Stimulated activated CD4-positive, alpha-beta T cell treated with anti-CD3 and anti-CD28 coated beads, Interleukin-2, amount 100 ng/mL, for 4 hours (primary cell): ENCODE measurements around the gene SUPT3H.
"Not testable (repeated sequence)": the region's sequence is repeated elsewhere in the genome, so short reads cannot be mapped to it uniquely, and the experiment has no call there.

Experiments used
- DNase-seq: peaks from one replicate; pipeline ENCODE4 v3.0.0-alpha.2; 2020; ENCODE audit warnings: low read depth

SUPT3H gene

DNA sequence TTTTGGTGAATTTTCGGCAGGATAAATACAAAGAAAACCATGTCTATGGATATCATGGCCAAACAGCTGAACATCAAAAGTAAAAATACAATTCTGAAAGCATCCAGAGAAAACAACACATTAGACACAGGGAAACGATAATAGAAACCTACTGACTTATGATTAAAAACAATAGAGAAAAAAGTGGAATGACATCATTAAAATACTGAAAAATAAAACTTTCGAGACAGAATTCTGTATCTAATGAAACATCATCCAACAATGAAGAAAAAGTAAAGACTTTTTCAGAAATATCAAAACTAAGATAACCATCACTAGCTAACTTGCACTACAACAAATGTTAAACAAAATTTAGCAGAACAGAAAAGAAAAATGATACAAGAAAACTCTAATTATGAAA, 434.2 kb downstream of the SUPT3H start:
- no peak for DNase-seq

DNA sequence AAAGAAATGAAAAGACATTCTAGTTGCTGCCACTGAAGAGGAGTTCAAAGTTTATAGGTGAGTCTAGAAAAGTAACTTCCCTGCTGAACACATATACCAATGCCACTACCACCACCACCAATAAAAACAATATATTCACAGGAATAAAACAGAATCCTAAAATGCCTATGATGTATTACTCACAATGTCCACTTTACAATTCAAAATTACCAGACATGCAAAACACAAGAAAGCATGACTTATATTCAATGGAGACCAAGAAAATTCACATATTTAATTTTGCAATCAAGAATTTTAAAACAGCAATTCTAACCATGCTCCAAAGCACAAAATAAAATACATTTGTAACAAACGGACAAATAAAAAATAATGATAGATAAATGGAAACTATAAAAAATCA, 434.9 kb downstream of the SUPT3H start:
- no peak for DNase-seq

DNA sequence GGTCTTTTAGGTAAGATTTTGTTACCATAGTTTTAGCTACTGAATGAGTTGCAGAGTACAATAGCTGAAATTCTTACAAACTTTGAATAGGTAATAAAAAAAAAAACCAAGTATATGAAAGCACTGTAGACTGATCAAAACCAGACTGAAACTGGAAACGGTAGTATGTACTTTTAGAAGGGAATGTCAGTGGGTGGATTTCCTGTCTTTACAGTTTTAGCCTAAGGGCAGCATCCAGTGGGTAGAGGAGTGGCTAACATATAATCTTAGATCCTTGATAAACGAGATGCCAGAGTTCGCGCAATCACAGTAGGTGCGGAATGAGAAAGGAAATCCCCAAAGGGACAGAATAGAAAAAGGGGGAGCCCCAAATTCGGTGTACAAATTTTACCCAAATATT, 435.5 kb downstream of the SUPT3H start:
- DNase-seq: no peak

DNA sequence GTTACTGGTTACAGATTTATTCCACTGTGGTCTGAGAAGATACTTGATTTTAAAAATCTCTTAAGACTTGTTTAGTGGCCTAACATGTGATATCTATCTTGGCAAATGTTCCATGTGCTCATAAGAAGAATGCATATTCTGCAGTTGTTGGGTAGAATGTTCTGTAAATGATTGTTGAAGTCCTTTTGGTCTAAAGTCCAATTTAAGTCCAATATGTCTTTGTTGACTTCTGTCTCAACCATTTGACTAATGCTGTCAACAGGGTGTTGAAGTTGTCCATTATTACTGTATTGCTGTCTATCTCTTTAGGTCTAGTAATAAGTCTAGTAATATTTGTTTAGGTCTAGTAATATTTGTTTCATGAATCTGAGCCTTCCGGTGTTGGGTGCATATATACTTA, 437.4 kb downstream of the SUPT3H start:
- DNase-seq: no peak

DNA sequence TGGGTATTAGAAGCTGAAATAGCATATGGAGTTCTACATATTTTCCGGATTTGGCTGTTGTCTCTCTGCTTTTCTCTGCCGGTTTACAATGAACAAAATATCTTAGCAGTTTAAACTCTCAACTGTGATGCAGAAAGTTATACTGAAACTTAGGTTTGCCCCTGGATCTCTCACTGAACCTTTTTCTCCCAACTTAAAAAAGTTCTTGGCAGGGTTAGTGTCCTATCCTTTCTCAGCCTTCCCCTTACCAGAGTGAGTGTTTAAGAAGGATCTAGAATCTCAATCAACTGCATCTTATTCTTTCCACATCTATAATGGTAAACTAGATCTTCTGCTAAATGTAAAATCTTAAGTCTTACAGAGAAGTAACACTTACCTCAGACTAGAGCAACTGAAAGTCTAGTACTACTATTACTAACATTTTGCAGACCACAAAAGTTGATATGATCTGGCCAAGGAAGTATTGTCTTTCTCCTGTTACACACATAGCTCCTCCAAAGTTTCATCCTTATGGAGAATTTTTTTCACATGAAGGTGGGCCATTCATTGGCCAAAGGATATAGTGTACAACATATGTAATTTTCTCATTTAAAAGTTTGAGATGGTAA, 441.9 kb downstream of the SUPT3H start:
- DNase-seq: no peak

DNA sequence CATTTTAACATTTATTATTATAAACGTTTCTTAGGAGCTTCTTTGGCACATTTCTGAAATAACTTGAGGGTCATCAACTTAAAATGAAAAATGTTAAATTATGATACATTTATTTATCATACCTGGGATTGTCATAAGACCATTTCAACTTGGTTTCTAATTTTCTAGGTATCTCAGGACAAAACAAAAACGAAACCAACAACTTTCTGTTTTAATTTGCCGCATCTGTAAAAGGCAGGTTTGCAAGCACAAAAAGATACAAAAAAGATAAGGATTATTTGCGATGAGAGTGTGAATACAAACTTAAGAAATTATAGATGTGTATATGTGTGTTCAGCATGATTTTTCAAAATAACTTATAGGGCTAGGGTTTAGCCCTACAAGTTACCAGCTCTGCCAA, 444.6 kb downstream of the SUPT3H start:
- DNase-seq: no peak

DNA sequence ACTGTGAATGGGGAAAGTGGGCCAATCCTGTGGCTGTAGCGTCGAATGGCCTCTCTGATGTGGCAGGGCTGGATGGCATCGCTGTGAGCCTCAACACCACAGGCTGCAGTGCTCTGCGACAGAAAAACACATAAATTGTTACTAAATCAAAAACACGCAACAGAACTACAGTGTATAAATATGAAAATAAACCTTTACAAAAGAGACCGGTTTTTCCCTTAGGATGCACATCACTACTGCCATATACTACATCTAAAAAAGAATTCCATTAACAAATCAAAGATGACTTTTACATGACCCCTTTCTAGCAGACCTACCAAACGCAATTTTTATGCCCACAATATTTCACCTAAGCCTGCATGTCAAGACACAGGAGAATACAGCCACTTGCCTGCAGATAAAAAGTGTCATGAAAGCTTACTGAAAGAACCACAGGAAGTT, 445.1 kb downstream of the SUPT3H start:
- DNase-seq: no peak

DNA sequence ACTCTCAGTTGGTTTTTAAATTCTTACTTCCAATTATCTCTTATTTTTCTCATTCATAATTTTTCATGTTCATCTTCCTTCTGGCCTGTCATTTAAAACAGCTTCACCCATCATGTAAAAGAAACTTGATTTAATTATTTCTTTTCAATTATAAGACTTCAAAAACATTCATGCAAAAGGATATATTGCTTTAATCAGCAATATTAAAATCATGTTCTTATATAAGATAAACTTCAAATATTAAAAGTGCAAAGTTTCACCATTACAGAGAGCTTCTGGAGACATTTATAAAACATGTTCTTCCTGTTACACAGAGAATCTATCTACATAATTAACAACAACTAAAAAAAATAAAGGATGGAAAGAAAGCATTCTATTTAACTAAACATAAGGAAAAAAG, 446.3 kb downstream of the SUPT3H start:
- no peak for DNase-seq

DNA sequence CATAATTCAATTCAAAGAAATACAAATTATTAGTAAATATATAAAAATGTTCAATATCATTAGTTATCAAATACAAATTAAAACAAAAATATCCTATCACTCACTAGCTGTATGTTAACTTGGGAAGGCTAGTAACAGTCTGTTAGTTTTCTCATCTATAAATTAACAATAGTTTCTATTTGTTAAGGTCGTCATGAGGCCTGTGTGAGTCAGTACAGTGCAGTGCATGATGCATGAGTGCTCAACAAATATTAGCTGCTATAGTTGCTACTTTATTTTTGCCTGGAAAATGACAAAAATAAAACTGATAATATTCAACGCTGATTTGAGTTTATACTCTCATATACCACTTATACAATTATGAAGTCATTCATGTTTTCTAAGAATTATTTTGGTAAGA, 451.2 kb downstream of the SUPT3H start:
- DNase-seq: no peak

DNA sequence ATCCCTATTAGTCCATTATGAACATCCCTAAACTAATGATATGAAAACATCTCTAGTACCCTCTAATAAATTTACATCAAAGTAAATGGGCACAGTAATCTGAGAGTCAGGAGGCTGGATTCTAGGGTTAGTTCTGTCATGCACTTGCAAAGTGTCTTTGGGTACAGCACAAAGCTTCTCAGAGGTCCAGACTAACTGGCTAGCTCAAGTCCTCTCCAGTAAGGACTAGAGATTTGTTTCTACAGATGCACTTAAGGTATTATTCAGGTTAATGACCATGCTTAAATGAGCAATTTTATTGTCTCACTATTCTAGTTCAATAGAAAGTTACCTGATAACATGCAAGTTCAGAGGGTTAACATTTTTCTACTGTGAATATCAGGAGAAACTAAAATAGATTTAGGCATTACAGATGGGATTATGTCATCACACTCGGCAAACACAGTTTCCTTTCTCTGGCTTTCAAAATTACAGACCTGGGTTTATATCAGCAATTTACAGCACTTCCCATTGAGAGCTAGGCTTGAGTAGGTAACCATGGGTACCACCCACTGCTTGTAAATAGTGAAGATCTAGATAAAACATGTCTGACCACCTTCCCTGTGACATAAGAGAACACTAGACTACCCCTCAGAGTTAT, 452.5 kb downstream of the SUPT3H start:
- DNase-seq: no peak

DNA sequence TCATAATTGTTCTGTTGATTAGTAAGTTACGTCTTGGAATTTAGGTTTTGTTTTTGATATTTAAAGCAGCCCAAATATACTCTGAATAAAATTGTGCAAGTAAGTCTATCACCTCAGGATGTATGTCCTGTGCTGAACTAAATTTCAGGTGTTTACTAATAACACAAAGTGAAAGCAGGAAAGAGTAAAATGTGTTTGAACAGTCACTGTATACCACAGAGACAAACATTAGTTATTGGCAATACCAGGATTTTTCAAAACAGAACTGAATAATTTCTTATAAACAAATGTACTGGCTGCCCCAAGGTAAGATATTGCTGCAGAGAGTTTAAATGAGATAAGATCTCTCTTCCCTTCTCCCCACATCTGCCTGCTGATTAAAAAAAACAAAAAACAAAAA, 454.3 kb downstream of the SUPT3H start:
- DNase-seq: no peak

DNA sequence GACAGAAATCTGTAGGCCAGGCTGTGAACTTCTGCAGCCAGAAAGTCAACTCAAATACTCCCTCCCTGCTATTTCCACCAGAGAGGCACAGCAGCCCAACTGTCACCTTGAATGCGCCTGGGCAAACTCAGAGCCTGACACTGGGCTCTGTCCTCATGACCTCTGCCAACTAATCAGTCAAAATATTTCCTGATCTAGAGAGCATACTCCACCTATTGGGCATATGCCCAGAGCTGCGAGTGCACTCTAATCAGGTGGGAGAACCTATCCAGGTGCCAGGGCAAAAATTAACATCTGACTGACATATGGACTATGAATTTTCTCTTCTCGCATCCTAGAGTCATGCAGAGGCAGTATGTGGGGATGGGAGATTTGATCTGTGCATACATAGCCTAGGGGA, 455.9 kb downstream of the SUPT3H start:
- no peak for DNase-seq

DNA sequence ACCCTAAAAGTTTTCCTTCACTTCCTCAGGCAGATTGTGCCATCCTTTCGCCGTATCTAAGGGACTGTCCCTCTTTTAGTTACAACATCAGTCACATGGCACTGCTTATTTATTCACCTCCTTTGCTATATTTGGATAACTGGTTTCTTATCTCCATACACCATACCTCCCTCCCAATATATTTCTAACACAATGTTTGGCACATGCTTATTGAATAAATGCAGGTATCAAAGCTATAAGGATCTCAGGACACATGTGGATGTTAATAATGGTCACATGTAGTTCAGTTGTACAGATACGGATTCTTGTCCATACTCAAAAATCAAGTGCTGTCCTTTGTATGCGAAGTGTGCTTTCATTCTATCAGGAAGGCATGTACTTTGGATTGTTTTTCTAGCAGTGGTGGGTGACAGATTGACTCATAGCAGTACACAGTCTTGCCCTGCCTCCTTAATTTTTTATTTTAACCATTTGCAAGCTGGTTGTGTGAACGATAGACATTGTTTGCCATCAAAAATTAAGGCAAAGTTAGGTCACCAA, 456.7 kb downstream of the SUPT3H start:
- DNase-seq: no peak

DNA sequence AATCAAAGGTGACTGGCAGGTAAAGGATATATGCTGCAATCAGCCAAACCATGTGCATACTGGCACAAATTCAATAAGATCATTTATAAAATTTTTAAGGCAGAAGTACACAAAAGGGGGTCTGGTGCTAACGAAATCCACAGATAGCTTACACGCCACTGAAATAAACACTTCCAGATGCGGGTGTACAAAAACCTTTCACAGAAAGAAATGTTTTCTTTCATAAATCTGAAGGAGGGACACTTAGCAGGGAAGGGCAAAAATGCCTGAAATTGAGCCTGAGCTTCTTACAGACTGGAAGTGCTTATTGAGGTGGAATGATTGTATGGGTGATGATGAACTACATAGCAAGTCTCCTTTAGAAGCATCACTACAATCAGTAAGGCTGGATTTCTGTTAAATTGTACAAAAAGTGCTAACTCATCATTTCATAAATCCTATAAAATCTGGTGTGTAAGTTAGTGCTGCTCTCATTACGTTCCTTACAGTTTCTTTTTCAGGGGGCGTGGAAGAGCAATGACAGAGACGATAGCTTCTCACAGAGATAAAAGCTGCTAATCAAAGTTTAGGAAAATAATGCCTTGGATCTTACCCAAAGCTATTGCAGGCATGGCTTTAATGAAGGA, 458.9 kb downstream of the SUPT3H start:
- no peak for DNase-seq

DNA sequence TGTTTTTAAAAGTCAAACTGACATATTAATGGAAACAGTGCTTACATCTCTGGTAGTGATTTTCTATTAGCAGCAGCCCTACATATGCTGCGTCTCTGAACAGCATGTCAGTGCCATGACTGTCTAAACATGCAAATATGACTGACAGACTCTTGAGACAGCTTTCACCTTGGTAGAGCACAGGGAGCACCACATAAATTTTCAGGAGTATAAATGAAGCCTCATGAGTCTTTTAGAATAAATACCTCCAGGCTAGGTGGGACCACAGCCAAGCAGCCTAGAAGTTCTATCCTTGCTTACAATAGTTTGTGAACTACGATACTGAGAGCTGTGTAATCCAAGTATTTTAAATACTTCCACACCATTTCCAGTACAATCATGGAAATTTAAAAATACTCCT, 460.3 kb downstream of the SUPT3H start:
- no peak for DNase-seq

DNA sequence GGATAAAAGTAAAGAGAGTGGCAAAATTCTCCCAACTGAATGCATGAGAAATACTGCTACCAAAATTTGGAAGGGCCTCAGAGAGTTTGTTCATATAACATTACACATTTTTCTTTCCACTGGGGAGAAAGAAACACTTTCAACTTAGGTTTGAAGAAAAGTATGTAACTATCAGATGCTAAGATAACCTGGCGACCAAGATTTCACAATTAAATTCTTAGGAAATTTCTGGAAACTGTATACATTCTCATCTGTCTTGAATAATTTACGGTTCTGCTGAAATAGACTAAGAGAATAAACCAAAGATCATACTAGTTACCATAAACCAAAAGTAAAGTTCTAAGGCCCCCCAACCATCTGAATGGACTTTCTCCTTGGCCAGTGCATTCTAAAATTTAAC, 462.6 kb downstream of the SUPT3H start:
- DNase-seq: no peak

DNA sequence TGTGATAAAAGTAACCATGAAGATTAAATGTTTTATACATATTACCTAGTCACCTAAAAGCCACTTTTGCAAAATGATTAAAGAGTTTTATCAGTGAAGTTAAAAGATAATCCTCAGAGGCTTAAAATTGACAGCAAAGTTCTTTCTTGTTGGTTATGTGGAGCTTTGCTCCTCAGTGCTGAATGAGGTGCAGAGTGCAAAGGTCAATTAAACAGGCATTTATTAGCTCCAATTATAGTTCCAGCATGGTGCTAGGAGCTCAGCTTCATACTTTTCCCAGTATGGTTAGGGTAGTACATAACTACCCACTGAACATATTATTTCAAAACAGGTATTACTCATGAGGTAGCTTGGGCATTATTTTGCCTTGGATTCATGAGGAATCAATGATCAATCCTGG, 463.6 kb downstream of the SUPT3H start:
- no peak for DNase-seq

DNA sequence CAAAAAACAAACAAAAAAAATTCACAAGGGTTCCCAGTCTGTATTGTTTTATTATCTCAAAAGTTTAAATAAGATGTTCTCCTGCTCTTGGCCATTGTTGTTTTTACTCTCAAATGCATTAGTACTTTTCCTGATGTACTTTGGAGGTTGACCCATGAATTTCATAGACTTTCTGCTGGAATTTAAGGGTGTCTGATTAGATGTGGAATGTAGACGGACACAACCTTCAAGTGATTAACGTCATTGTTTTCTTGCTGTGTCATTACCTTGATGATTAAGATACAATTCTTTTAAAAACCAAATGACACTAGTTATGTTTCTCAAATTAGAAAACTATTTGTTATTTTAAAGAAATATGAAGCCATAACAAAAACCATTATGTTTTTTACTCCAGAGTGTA, 471.0 kb downstream of the SUPT3H start:
- DNase-seq: no peak

DNA sequence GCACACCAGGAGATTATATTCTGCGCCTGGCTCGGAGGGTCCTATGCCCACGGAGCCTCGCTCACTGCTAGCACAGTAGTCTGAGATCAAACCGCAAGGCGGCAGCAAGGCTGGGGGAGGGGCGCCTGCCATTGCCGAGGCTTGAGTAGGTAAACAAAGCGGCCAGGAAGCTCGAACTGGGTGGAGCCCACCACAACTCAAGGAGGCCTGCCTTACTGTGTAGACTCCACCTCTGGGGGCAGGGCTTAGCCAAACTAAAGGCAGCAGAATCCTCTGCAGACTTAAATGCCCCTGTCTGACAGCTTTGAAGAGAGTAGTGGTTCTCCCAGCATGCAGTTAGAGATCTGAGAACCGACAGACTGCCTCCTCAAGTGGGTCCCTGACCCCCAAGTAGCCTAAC, 477.4 kb downstream of the SUPT3H start:
- not testable (repeated sequence) for DNase-seq

DNA sequence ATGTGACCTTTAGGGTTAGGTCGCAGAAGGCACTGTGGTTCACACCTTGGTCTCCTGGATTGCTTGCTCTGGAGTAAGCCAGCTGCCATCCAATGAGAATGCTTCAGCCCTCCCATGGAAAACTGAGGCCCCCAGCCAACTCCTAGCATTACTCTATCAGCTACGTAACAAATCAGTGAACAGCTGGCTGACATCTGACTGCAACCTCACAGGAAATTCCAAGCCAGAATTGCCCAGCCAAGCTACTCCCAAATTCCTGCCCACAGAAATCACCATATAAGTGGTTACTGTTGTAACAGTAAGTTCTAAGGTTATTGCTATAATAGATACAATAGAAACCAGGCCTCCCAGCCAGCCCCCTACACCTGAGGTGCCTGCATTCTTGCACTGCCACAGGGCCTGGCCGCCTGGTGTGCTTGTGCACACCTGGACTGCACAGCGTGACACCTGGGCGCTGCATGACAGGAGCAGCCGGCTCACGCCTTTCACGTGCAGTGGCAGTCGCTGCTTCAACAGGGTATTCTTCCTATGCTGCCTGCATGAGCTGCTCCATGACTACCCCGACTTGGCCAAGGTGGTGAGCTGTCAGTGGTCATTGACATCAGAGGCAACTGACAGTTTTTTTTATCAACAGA, 479.3 kb downstream of the SUPT3H start:
- no peak for DNase-seq

DNA sequence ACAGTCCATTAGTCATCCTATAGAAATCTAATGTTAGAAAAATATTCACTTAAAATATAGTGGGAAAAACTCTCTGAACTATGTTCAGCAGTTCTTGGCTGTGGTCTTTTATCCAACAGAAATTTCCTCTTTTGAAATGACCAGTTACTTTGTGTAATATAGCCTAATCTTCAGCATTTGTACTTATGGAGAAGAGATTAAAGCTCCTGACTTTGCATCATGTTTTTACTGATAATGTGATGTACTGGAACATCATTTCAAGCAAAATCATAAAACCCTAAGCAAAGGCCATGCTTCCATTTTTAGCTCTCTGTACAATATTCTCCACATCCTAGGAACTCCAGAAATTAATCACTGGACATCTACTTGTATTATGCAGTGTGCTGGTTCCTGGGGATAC, 480.4 kb downstream of the SUPT3H start:
- DNase-seq: no peak

DNA sequence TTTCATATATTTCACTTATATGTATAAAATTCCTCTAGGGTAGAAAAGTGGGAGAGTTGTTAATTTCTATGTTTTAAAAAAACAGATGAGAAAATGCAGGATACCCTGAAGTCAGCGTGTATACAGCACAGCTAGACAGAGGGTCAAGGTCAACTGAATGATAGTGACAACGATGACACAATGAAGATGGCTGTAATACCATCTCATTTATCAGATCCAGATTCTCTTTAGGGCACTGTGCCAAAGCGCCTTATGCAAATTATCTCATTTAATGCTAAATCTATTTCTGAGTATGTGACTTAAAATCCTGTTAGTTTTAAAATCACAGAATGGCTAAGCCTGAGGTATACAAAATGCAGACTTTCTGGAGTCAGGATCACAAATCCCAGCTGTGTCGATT, 481.0 kb downstream of the SUPT3H start:
- DNase-seq: no peak

DNA sequence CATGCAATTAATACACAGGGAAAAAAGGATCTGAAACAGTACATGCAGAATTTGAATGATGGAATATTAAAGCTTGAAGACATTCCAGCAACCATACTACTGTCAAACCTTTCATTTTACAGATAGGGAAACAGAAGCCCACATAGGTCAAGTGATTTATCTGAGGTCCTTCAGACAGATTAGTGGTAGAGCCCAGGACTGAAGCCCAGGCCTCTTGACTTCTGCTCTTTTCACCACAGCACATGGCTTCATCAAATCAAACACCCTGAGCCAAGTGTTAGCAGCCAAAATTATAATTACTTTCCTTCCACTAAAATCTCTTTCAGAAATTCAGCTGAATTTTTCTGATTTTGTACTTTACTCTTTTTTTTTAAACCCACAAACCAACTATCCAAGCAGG, 485.2 kb downstream of the SUPT3H start:
- DNase-seq: no peak
